Measurements from ENCODE around the gene EFCAB12. TPM values are rescaled to one million over a fixed set of nuclear protein-coding genes. Genes with fewer than 3 reads are reported as not detected.

Gene EFCAB12
- total and polyA plus RNA-seq, 2 donors (not counting 3 experiments of a cell fraction or from before 2014, with no cell fraction given): 0.15 to 0.49 TPM

- no peaks in the 10 kb centered on the region for H3K9me1 ChIP-seq (replicated peaks; ENCODE audit: control insufficient read depth, extremely low read depth, insufficient read depth, low read length)
- no peak overlapping the region for H3K27ac ChIP-seq (ENCODE audit: insufficient read depth, low read depth, low read length)
- ChIA-PET POLR2A (no interaction called here), CTCF (interaction anchor here (1.1 kb wide), 1 partner anchor 70 kb away, joined by 4 read pairs; no protein-coding TSS in a partner anchor)
- H3K9me3 ChIP-seq (replicated peaks; ENCODE audit: control insufficient read depth, insufficient read depth, low read length): no peaks in the 10 kb centered on the region
- H2AFZ ChIP-seq (ENCODE audit: low read depth, low read length): no peak overlapping the region
- FAIRE-seq (no peak), DNase-seq (ENCODE audit: low read depth, low spot score) (no peak)
- no peak overlapping the region for H3K9ac ChIP-seq (replicated peaks; ENCODE audit: extremely low read depth, insufficient read depth, low read length)
- no TSS peak for BruUV-seq (replicated peaks)
- intact Hi-C loops (cut with micrococcal nuclease) (no loop called here), dilution Hi-C loops (cut with MboI; ENCODE audit: extremely low pct_ligation_motif_present, low sequenced_read_pairs) (no loop called here)
- no peaks in the 10 kb centered on the region for H3K79me2 ChIP-seq (ENCODE audit: control insufficient read depth, insufficient read depth, low read length)
- no peaks in the 10 kb centered on the region for H4K20me1 ChIP-seq (replicated peaks; ENCODE audit: control insufficient read depth, extremely low read depth, insufficient read depth, low read length)
- peaks cover 21% of the 10 kb centered on the region for H3K4me1 ChIP-seq (ENCODE audit: control insufficient read depth, extremely low read depth, insufficient read depth, low read length)
- no peak overlapping the region for H3K4me3 ChIP-seq (replicated peaks in 1 of 3; ENCODE audit: insufficient read depth in 1 of 3, low read depth in 1 of 3, low read length in 3 of 3)
- TF ChIP-seq GATA2 (IDR thresholded peaks at IDR 0.05; ENCODE audit: insufficient read depth, insufficient read length, low read depth, low read length): no peak
- TF ChIP-seq POLR2A (IDR thresholded peaks at IDR 0.05; ENCODE audit: low read depth, low read length): no peak
- TF ChIP-seq POLR2AphosphoS5 (IDR thresholded peaks at IDR 0.05; ENCODE audit: insufficient read depth, low read depth, low read length): no peak
- TF ChIP-seq FOS (IDR thresholded peaks at IDR 0.05; ENCODE audit: borderline replicate concordance, insufficient read depth, low read length): no peak
- TF ChIP-seq EZH2 (IDR thresholded peaks at IDR 0.05; ENCODE audit: borderline replicate concordance, low read depth, low read length, severe bottlenecking): no peak
- TF ChIP-seq MYC (IDR thresholded peaks at IDR 0.05; ENCODE audit: low read depth, low read length): no peak
- TF ChIP-seq CTCF (IDR thresholded peaks at IDR 0.05; ENCODE audit: extremely low read depth in 1 of 2, insufficient read depth in 1 of 2, low read depth in 1 of 2, low read length in 2 of 2): no peak
- TF ChIP-seq, protein P1, sequence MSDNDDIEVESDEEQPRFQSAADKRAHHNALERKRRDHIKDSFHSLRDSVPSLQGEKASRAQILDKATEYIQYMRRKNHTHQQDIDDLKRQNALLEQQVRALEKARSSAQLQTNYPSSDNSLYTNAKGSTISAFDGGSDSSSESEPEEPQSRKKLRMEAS (IDR thresholded peaks at IDR 0.05; ENCODE audit: insufficient read depth, insufficient read length): no peak
- no peak for TF ChIP-seq JUN (IDR thresholded peaks at IDR 0.05; ENCODE audit: borderline replicate concordance, insufficient read depth, insufficient read length, low read depth)
- H3K4me2 ChIP-seq (ENCODE audit: insufficient read depth, low read length): no peak overlapping the region
- H3K36me3 ChIP-seq (ENCODE audit: control insufficient read depth in 2 of 2, extremely low read depth in 1 of 2, insufficient read depth in 2 of 2, low read length in 2 of 2): peaks cover 9% of the 10 kb centered on the region in 2 experiments
- H3K27me3 ChIP-seq (ENCODE audit: control insufficient read depth in 2 of 2, insufficient read depth in 2 of 2, low read length in 2 of 2): no peaks in the 10 kb centered on the region
Measured at GRCh38 chr3:129453732-129454131, 25.3 kb upstream of the EFCAB12 start.

Measured in endothelial cell of umbilical vein (primary cell).